NK-92 (cell line): ENCODE results near the gene CASP10.
A peak's percentile ranks its signal among the peaks of the same experiment; 100 is the strongest.

Source experiments
- DNase-seq: peaks from one replicate; lab custom pipeline; 2025; ENCODE audit not compliant: unreplicated experiment; lab: John Stamatoyannopoulos, UW

CASP10 gene

DNA sequence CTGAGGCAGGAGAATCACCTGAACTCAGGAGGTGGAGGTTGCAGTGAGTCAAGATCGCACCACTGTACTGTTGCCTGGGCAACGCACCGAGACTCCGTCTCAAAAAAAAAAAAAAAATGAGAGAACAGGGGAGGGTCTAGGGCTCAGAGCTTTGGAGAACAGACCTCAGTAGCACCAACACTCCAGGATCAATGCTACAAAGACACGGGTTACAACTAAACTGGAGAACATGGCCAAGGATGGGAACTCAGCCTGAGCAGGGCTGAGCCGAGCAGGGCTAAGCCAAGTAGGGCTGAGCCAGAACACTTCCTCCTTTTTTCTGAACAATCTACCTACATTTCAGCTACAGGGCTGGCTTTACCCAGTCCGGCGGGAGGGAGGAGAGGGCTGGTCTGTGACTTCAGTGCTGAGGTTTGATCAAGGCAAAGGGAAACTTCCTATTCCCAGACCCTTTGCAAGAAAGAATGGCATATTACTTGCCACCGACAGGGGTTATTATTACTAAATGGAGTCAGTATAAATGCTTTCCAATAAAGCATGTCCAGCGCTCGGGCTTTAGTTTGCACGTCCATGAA is 74.5 kb downstream of the CASP10 start:
- DNase-seq, result no peak

DNA sequence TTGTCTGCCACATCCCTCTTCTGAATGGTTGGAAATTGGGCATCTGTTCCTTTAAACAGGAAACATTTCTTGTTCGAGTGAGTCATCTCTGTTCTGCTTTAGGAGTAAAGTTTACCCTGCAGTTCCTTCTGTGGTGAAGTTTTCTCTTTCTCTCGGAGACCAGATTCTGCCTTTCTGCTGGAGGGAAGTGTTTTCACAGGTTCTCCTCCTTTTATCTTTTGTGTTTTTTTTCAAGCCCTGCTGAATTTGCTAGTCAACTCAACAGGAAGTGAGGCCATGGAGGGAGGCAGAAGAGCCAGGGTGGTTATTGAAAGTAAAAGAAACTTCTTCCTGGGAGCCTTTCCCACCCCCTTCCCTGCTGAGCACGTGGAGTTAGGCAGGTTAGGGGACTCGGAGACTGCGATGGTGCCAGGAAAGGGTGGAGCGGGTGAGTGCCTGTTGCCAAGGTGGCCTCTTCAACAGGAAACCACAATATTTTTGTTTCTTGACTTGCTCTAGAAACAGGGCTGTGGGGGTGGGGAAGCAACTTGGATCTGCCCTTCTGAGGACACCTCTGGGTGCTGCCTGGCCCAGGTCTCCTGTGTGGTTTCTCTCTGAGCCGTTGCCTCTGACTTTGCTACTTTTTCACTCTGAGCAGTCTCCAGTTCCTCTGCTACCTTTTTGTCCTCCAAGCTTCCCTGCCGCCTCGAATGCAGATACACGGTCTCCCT is 75.2 kb downstream of the CASP10 start:
- peak; percentile 86 for DNase-seq

DNA sequence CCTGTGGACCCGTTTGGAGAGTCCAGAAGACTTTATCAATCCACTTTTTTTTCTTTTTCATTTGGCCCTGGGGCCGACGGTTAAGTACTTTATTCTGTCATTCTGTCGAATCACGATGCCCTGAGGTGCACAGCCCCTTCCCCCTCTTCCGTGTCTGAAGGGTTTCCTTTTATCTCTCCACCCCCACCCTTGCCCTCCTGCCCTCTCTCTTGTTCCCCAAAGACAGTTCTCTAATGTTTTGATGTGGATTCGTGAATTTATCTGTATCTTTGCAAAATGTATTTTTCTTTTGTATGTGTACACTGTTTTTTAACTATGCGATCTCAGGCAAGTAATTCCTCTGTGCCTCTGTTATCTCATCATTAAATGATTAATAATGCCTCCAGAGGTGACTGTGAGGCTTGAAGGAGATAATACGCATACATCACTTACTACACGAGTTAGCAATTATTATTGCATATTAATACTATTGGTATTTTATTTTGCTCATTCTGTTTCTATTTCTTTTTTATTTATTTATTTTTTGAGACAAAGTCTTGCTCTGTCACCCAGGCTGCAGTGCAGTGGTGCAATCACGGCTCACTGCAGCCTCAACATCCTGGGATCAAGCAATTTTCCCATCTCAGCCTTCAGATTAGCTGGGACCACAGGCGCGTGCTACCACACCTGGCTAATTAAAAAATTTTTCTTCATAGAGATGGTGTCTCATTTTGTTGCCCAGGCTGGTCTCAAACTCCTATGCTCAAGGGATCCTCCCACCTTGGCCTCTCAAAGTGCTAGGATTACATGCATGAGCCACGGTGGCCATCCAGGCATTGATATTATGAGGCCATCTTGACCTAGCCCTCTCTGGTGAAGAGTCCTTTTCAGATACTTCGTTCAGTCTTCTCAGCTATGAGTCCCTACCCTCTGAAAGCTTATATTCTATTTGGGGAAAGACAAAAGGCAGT is 76.0 kb downstream of the CASP10 start:
- no peak for DNase-seq

DNA sequence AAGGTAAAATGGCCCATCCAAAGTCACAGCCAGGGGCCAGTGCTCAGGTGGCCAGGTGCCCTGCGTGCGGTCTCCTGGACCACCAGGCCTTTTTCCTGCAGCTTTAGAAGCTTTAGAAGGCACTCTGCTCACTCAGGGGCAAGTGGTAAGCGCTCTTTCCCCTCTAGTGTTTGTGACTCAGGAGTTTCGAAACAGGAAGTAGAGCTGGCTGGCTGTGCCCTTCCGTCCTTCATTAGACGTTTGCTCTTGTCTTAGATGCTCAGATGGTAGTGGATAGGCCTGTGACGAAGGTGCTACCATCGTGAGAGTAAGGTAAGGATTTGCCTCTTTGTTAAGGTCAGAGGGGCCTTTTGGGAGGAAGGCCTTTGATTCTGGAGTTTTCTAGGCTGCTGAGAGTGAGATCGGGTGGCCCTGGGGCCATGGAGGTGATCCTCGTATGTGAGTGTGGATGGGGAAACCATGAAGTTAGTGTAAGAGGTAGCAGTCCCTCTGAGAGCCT is 77.4 kb downstream of the CASP10 start, which contains the start of gene CASP8:
CASP8 (plus strand) TSS at position 235 of the 499 bp plus-strand sequence. CDS start 5,951 bp downstream, outside the sequence.
- peak; percentile 6 for DNase-seq

DNA sequence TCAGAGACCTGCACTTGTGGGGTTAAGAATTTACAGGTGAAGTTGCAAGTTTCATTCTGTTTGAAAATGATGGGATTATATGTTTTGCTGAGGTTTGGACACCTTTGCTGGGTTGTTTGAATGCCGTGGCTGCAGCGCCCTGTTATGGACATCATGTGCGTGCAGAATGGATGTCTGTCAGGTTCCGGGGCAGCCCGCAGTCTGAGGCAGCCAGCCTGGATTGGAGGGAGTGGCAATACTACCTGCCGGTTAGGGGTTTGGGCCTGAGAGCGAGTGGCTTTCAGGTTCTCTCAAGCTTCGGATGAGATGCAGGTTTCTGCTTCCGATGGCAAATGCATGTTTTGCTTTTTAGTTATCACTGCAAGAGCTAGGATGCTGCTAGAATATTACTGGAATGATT is 78.5 kb downstream of the CASP10 start:
- no peak for DNase-seq

DNA sequence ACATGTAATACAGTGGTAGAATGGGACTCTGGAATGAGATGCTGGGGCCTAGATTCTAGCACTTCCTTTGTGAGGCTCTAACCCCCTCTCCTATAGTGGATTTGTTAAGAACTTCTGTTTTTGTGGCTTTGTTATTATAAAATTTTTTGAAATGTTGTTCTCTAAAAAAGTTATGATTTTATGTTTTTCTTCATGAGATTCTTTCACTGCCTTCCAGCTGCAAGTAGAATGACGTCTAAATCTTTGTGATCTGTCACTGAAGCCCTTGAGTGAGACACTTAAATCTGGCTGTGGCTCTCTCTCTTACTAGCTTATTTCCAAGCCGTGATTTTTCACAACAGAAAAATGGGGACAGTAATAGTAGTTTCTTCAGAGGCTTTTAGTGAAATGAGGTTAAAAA is 79.0 kb downstream of the CASP10 start:
- no peak for DNase-seq

DNA sequence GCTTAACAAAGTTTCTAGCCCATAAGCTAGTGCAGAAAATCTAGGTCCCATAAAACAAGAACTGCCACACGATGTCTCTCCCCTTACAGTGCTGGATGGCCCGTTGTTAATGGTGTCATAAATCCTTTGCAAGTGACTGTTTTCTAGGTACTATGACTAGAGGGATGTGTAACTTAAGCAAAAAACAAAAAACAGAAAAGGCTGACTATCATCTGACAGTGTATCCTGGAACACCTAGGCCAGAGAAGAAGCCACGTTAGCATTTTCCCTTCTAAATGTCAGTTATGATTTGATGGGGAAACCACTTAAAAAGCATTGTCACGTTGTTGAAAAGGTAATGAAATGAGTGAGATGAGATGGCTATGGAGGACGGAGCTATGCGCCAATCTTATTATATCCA is 79.8 kb downstream of the CASP10 start:
- no peak for DNase-seq

DNA sequence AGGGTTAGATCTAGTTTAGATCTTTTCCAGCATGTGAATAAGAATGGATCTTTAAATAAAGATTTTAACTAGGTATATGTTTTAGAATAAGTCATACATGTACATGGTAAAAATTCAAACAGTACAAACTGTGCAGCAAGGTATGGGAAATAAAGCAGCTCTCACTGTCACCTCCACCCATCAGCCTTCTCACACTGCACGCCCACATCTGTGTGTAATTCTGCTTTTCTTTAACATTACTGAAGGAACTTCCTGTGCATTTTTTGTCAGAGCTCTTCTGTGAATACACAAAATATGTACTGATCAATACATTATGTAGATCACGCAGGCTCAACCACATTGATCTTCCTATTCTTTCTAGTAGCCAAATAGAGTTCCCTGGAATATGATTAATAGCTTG is 80.8 kb downstream of the CASP10 start:
- DNase-seq, result no peak

DNA sequence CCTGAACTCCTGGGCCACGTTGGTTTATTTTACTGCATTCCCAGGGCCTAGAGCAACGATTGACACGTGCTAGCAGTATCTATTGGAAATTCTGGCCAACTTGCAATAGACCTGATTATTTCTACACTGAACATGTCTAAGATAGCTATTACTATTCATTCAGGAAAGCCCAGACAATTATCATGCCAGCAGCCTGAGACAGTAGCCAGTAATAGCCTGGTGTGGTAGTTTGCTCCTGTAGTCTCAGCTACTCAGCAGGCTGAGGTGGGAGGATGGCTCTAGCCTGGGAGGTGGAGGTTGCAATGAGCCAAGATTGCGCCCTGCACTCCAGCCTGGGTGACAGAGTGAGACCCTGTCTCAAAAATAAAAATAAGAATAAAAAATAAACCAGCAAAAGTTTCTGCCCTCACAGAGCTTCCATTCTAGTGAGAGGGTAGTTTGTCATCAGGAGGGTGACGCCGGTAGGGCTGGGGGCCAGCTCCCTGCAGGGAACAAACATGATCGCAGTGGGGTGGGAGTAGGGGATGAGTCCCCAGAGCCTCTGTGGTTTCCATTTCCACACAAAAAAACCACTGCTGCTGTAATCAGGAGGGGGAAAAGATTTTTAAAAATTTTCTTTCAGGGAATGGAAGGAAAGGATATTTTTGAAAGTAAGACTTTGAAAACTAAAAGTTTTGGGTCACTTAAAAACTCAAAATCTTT is 81.7 kb downstream of the CASP10 start:
- no peak for DNase-seq

DNA sequence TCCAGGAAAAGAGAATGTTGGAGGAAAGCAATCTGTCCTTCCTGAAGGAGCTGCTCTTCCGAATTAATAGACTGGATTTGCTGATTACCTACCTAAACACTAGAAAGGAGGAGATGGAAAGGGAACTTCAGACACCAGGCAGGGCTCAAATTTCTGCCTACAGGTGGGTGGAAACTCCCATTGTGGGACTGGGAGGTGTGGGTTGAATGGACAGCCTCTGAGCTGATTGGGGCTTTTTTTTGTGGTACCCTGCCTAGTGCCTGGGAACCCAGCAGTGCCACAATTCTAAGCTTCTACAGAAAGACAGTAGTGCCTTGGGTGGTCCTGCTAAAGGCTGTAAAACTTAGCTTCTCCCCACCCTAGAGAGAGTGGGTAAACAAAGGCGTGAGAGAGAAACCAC is 83.7 kb downstream of the CASP10 start:
- DNase-seq, result no peak

DNA sequence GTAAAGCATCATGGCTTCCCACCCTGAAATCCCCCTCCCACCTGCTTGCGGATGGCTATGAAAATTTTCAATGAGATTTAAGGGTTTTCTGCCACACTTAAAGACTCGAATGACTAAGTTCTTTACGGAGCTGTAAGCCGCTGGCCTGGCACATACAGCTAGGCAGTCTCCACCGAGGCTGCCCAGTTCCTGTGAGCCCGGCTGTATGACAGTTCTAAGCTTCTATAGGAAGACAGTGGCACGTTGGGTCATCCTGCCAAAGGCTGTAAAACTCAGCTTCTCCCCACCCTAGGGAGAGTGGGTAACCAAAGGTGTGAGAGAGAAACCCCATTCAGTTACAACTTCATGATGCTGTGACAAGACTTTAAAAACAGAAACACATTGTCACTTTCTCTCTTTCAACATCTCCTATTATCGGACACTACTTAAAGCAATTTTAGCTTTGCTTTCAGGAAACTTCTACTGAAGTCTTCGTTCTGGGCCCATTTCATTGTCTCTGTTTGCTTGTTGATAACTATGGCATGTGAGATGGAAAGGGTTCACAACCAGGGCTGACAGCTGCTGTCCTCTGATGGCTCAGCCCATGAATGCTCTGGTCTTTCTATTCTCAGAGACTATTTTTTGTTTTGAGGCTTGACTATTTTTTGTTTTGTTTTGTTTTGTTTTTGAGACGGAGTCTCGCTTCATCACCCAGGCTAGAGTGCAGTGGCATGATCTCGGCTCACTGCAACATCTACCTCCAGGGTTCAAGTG is 84.5 kb downstream of the CASP10 start:
- DNase-seq, result no peak

DNA sequence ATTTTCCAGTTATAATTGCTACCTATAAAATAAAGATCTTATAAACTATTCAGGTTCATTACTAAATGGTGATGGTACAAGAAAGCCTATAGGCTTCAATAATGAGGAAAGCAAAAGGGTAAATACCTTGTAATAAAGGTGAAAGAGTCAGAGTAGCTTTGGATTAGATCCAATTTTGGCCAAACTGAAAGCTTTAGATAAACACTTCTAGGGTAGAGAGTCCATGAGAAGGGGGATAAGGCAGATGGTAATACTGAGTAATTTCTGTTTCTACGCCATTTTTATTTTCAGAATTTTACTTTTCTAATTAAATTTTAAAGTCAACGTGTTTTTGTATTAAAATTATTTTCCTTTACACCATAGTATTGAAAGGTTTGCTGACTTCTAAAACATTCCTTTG is 86.8 kb downstream of the CASP10 start:
- DNase-seq, result no peak

DNA sequence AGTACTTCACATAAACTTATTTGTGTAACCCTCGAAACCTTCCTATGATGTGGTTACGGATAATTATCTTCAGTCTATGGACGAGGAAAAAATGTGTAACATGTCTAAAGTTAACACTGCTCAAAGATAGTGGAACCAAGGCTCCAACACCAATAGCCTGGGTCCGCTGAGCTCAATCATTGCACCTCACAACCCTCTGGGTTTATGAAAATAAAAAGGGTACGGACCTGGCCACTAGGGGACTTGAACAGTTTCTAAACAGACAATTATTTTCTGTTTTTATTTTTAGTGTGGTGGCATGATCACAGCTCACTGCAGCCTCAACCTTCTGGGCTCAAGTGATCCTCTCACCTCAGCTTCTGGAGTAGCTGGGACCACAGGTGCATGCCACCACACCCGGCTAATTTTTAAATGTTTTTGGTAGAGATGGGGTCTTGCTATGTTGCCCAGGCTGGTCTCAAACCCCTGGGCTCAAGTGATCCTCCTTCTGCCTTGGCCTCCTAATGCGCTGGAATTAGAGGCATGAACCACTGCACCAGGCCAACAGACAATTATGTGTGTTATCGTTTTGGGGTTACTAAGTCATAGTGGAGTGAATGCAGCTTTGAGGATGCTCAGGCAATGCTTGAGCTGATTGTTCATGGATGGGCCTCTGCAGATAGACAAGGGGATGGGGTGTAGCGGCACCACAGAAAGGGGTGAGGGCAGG is 87.5 kb downstream of the CASP10 start:
- no peak for DNase-seq

DNA sequence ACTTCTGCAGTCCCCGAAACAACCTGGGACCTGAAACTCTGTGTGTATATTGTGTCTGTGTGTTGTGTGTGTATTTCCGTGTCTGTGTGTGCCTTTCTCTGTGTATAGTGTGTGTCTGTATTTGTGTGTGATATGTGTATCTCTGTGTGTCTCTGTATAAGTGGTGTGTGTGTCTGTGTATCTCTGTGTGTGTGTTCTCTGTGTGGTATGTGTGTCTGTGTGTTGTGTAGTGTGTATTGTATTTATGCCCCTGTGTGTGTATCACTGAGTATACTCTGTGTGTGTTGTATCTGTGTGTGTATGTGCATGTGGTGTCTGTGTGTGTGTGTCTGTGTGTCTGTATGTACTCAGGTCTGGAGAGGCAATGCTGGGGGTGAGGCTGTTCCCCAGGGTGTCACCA is 89.0 kb downstream of the CASP10 start:
- DNase-seq, result no peak

DNA sequence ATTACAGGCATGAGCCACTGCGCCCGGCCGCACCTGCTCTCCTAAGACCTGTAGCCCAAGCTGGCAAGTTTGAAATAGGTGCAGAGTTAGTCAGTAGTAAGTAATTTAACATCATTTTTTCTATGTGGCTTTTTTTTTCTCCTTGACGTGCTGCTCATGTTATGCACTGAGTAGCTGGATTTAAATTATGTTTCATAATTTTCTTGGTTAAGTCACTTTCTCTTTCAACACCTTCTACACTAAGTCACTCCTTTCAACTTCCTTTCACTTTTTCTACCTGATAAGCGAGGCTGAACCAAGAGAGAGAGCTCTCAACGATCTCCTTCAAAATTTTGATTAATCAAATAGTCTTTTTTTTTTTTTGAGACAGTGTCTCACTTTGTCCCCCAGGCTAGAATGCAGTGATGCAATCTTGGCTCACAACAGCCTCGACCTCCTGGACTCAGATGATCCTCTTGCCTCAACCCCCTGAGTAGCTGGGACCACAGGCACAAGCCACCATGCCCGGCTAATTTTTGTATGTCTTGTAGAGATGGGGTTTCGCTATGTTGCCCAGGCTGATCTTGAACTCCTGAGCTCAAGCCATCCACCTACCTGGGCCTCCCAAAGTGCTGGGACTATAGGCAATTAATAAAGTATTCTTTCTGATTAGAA is 90.5 kb downstream of the CASP10 start:
- no peak for DNase-seq

DNA sequence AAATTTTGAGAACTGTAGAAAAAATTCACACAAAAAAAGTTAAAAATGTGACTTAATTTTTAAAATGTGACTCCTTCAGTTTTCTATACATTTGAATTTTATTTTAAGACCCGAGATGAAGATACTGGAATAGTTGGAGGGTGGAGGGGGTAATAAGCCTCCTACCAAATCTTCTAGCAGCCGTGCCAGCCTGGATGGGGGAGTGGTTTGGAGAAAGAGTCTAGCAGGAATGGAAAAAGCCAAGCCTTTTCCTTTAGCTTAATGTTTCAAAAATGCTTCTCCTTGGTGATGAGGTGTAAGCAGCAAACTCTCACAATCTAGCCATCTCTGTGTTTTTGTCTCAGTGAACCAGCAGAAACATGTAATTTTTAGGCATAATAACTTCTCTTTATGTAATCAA is 92.1 kb downstream of the CASP10 start:
- DNase-seq, result no peak

DNA sequence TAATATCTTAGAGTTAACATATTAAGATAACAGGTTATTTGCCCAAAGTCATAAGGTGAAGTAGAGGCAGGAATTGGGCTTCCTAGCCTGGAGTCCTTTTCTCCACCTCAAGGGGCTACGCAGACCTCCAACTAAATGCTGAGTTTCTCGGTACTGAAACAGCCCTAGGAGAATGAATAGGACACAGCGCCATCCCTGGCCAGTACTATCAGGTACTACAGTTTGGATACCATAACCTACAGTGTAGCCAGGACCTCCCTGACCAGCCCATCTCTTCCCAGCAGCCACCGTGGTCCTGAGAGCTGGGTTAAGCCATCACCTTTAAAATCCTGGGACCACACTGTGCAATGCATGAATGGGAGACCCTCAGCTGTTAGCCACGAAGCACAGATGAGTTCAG is 93.0 kb downstream of the CASP10 start:
- DNase-seq, result no peak

DNA sequence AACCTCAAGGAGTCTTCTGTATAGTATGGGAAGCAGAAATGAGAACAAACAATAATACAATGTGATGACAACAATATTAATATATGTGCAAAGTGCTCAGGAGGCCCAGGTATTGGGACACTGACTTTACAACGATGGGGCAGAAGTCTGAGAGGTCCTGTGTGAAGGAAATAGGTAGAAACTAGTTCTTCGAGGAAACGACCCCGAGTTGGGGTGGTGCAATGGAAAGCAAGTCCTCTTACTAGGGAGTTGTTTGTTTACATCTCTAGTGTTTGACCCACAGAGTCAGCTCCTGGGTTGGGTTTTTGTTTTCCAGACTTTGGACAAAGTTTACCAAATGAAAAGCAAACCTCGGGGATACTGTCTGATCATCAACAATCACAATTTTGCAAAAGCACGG is 93.6 kb downstream of the CASP10 start:
- no peak for DNase-seq
